GM21367 (cell line): ENCODE data around the gene HCN2.
A peak's percentile ranks its signal among the peaks of the same experiment; 100 is the strongest.
"Not testable (repeated sequence)": the region's sequence is repeated elsewhere in the genome, so short reads cannot be mapped to it uniquely, and the experiment has no call there.

Experiments used
- ATAC-seq: cut with Tn5 transposase; IDR thresholded peaks from one replicate; pipeline ENCODE4 v1.9.1; 2021; ENCODE audit not compliant: unreplicated experiment

HCN2 gene

GRCh38 chr19:617551-618246 is 28.0 kb downstream of the HCN2 start:
- no peak for ATAC-seq

- ATAC-seq: no peak
Measured at GRCh38 chr19:618247-618619, 28.6 kb downstream of the HCN2 start.

GRCh38 chr19:618674-619285 is 29.1 kb downstream of the HCN2 start:
- no peak for ATAC-seq

GRCh38 chr19:619286-620002 is 29.8 kb downstream of the HCN2 start:
- ATAC-seq: no peak

DNA sequence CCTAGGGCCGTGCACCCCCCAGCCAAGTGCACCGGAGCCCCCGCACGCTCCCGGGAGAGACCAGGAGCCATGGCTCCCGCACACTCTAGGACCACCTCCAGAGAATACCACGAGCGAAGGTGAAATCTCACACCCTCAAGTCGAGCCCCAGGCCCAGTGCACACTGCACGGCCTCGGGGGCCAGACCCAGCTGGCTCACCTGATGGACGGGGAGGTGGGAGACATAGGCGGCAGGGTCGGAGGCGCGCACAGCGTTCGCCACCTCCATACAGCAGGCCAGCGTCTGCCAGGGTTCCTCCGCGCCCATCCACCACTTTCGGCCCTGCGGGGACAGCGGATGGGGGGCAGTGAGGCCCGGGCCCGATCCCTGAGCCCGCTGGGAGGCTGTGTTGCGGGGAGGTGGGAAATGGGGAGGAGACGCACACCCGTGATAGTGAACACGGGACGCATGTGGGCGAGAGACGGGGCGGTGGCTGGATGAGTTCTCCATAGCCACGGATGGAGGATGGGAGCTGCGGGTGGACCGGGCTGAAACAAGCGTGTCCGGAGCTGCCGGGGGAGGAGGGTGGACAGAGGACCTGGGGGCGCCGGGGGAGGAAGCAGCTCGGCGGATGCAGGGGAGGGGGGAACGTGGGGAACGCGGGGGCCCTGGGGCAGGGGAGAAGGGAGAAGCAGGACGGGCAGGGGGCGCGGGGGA is 30.6 kb downstream of the HCN2 start:
- no peak for ATAC-seq

DNA sequence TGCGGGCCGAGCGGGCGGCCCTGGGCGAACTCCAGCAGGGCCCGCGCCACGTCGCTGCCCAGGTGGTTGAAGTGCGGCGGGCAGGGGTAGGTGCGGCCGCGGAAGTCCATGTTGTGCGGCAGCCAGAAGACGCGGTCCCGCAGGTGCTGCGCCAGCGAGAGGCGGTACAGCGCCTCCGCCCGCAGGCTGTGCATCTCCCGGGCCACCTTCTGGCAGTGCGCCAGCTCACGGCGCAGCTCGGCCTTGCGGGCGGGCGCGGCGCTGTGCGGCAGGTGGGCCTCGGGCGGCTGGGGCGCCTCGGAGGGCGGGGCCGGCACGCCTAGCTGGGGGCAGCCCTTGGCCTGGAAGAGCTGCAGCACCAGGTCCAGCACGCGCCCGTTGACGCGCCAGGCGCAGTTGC is 31.5 kb downstream of the HCN2 start:
- ATAC-seq: not testable (repeated sequence)

DNA sequence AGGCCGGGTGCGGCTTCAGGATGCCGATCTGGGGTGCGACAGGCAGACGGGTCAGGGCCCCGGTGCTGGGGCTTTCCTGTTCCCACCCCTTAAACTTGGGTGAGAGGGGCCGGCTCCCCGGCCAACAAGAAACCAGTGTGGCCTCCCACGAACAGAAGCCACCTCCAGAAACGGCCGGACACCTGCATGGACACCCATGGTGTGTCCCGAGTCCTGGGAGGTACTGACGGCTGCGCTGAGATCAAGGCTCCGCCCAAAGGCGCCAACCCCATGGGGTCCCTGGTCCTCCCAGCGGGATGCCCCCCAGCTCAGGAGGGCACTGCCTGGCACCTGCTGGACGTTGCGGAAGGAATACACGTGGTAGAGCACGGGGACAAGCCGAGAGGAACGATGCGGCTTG is 32.1 kb downstream of the HCN2 start:
- ATAC-seq: no peak

DNA sequence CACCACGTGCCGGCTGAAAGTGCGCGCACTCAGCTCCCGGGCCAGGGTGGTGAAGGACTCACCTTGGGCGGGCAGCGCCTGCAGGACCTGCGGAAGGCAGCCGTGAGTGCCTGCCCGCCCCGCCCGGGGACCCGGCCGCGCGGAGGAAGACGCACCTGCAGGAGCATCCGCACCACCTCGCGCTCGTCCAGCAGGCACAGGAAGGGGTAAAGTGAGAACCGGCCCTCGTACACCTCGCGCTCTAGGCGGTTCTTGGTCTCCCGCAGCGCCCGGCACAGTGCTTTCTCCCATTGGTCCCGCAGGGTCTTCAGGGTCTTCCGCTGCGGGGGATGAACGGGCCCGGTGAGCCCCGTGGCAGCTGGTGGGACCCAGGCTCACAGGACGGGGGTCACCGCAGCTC is 33.0 kb downstream of the HCN2 start:
- ATAC-seq: no peak

- ATAC-seq: no peak
Measured at GRCh38 chr19:623175-623916, 33.7 kb downstream of the HCN2 start.

GRCh38 chr19:623974-624373 is 34.3 kb downstream of the HCN2 start:
- no peak for ATAC-seq

DNA sequence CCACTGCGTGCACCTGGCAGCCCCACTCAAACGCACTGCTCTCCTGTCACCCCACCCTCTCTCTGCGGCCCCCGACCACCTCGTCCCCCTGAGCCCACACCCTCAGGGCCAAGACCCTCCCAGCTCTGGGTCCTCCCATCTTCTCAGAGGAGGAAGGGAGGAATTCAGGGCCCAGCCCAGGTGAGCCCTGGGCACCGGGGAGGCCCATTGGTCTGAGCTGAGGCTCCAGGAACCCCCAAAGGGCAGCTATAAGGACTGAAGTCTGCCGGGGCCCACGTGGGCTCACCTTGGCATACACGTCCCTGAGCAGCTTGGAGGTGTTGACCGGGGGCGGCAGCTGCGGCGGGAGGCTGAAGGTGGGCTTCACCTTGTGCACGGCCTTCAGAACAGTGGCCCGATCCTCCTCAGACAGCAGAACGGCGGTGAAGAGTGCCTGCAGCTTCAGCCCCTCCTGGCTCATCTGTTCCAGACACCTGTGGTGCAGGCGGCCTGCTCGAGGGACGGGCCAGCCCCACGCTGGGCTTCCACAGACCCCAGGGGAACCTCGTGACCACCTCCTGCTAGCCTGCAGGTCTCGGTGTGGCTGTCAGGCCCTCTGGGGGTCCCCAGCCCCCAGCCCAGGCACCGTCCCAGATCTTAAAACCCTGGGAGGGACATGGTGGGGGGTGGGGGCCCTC is 34.9 kb downstream of the HCN2 start:
- ATAC-seq: no peak

DNA sequence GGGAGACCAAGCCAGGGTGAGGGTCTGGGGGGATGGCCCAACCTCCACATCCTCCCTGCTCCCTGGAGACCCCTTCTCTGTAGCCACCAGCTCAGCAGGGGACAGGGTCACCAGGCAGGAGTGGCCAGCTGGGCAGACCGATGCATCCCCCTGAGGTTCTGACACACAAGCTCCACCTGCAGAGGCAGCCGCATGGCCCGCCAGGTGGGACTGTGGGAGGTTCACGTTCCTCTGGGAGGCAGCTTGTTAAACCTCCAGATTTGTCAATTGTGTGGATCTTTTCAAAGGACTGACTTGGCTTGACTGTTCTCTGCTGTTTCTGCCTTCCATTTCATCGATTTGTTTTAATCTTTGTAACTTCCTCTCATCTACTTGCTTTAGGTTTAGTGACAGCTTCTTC is 35.6 kb downstream of the HCN2 start:
- no peak for ATAC-seq

- ATAC-seq: not testable (repeated sequence)
Measured at GRCh38 chr19:626566-626965, 36.9 kb downstream of the HCN2 start.

- no peak for ATAC-seq
Measured at GRCh38 chr19:628168-628567, 38.5 kb downstream of the HCN2 start.

- not testable (repeated sequence) for ATAC-seq
Measured at GRCh38 chr19:629515-629914, 39.8 kb downstream of the HCN2 start.

DNA sequence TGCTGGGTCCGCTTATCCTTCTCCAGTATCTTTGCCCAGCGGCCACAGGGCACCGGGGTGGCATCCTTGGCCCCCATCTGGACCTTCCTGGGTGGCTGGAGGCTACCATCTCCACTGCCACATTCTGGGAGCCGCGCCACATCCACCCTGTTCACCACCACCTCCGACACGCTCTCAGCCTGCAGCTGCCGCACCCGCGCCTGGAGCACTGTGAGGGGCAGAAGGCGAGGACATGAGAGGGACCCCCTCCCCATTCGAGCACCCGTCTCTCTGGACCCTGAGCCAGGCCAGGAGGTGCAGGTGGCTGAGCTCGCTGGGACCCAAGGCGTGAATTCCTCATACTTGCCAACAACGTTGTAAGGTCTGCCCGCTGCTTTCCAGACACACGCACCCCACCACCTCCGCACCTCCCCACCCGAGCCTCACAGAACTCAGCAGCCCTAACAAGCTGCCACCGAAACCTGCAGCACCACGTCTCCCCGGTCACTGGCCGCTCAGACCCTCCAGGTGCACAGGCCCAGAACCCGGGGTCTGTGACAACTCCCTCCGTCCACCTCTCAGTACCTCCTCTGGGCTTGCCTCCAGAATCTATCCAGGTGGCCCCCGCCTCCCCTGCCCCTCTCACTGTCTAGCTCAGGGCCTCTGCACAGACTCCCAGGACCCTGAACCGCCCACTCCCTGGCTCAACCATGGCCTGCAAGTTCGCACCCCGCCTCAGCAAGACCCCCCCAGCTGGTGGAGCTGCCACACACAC is 40.5 kb downstream of the HCN2 start:
- no peak for ATAC-seq

DNA sequence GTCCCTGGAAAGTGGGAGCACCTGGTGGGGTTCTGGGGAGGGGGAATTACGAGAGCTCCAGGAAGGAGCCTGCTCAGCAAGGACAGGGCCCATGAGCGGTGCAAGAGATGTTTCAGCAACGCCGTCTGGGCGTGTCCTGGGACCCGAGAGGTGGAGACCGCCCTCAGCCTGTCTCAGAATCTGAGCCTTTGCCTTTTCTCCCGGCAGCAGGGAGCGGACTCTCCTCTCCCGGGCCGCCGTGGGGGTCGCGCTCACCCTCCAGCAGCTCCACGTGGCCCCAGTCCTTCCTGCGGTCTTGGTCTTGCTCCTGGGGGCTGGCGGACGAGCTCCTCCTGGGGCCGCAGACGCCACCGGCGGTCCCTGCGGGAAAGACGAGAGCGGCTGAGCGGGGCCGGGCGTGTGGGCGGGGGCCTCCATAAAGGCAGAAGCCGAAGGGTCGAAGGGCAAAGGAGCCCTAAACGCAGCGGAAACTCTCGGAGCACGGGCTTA is 42.9 kb downstream of the HCN2 start:
- peak; percentile 15 for ATAC-seq

DNA sequence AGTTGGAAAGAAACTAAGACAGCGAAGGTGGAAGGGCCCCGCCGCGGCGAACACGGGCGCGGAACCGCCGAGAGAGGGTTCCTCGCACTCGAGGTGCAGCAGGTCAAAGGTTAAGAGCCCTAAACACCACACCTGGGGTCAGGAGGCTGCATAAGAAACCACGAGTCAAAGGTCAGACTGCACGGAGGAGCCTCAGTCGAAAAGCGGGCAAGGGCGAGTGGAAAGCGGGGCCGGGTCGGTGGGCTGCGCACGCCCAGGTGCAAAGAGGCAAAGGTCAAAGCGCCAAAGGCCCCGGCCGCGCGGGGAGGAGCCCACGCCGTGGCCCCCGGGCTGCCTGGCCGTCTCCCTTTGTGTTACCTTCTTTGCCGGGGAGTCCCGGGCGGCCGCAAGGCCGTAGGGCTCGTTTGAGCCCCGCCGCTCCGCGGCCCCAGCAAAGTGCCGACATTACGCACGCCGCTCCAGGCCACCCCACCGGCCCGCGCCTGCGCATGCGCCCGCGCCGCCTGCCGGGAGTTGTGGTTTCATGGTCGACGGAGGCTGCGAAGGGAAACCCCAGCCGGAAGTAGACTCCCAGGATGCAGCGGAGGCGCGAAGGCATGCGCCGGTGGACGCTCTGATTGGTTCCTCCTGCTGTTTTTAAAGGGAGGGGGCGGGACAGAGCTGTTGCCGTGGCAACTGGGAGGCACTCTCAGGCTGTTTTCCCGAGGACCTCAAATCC is 43.5 kb downstream of the HCN2 start, which contains the start of gene POLRMT:
TSS of gene POLRMT (minus strand) at position 470 of the 718 bp plus-strand sequence. CDS start at position 445, 25 bp downstream.
- peak; percentile 79 for ATAC-seq
